Measurements from ENCODE around the gene LMF2.
A peak's percentile ranks its signal among the peaks of the same experiment; 100 is the strongest.

Gene LMF2

GRCh38 chr22:50530877-50531545, 23.5 kb upstream of the LMF2 start:
- Histone ChIP-seq H3K27me3 (ENCODE audit: low read length) (no peaks in the 10 kb centered on the region), H3K9me3 (ENCODE audit: insufficient read depth, low read length) (no peaks in the 10 kb centered on the region), H3K36me3 (ENCODE audit: low read length) (no peaks in the 10 kb centered on the region), H3K4me3 (ENCODE audit: insufficient read depth, low read length, poor library complexity, severe bottlenecking) (peak overlapping the region; percentile 51), H4K20me1 (ENCODE audit: low read depth, low read length) (no peaks in the 10 kb centered on the region), H2AFZ (ENCODE audit: low read depth, low read length, severe bottlenecking) (peak overlapping the region; percentile 7), H3K4me2 (ENCODE audit: low read depth, low read length, poor library complexity, severe bottlenecking) (peak overlapping the region; percentile 61), H3K79me2 (ENCODE audit: insufficient read depth, low read length) (no peaks in the 10 kb centered on the region), H3K27ac (ENCODE audit: low read depth, low read length) (peak overlapping the region; percentile 8), H3F3A (ENCODE audit: insufficient read depth) (peaks cover 21% of the 10 kb centered on the region), H3K9me2 (replicated peaks; ENCODE audit: insufficient read depth, low read length) (no peaks in the 10 kb centered on the region), H3K9ac (ENCODE audit: low read length) (peak overlapping the region; percentile 62)
- TF ChIP-seq CTCF (IDR thresholded peaks at IDR 0.05; ENCODE audit: insufficient read depth, low read length, poor library complexity, severe bottlenecking) (no peak), EZH2phosphoT487 (conservative IDR thresholded peaks at IDR 0.05; ENCODE audit: low read length) (no peak; the same call in 1 of the 2 replicates)

GRCh38 chr22:50530580-50530876, 23.0 kb upstream of the LMF2 start:
- Histone ChIP-seq H3K79me2 (ENCODE audit: insufficient read depth, low read length) (no peaks in the 10 kb centered on the region), H3K9ac (ENCODE audit: low read length) (peak overlapping the region; percentile 62), H3K9me2 (replicated peaks; ENCODE audit: insufficient read depth, low read length) (no peaks in the 10 kb centered on the region), H3K4me2 (ENCODE audit: low read depth, low read length, poor library complexity, severe bottlenecking) (peak overlapping the region; percentile 61), H3K27me3 (ENCODE audit: low read length) (no peaks in the 10 kb centered on the region), H2AFZ (ENCODE audit: low read depth, low read length, severe bottlenecking) (peak overlapping the region; percentile 24), H4K20me1 (ENCODE audit: low read depth, low read length) (no peaks in the 10 kb centered on the region), H3K9me3 (ENCODE audit: insufficient read depth, low read length) (no peaks in the 10 kb centered on the region), H3K36me3 (ENCODE audit: low read length) (no peaks in the 10 kb centered on the region), H3K27ac (ENCODE audit: low read depth, low read length) (peak overlapping the region; percentile 38), H3K4me3 (ENCODE audit: insufficient read depth, low read length, poor library complexity, severe bottlenecking) (peak overlapping the region; percentile 51), H3F3A (ENCODE audit: insufficient read depth) (peaks cover 21% of the 10 kb centered on the region)
- no peak for TF ChIP-seq CTCF (IDR thresholded peaks at IDR 0.05; ENCODE audit: insufficient read depth, low read length, poor library complexity, severe bottlenecking)
- TF ChIP-seq EZH2phosphoT487 (conservative IDR thresholded peaks at IDR 0.05; ENCODE audit: low read length) = no peak

- Histone ChIP-seq H3K79me2 (ENCODE audit: insufficient read depth, low read length) (peaks cover under 1% of the 10 kb centered on the region; the same call in 1 of the 2 replicates), H3K9me2 (replicated peaks; ENCODE audit: insufficient read depth, low read length) (no peaks in the 10 kb centered on the region), H4K20me1 (ENCODE audit: low read depth, low read length) (no peaks in the 10 kb centered on the region), H3K27ac (ENCODE audit: low read depth, low read length) (peak within 1 kb of the TSS; percentile 38), H3K36me3 (ENCODE audit: low read length) (no peaks in the 10 kb centered on the region), H3K27me3 (ENCODE audit: low read length) (no peaks in the 10 kb centered on the region), H3K4me3 (ENCODE audit: insufficient read depth, low read length, poor library complexity, severe bottlenecking) (peak within 1 kb of the TSS; percentile 51), H3K4me2 (ENCODE audit: low read depth, low read length, poor library complexity, severe bottlenecking) (peak within 1 kb of the TSS; percentile 61), H3K9me3 (ENCODE audit: insufficient read depth, low read length) (no peaks in the 10 kb centered on the region), H3K9ac (ENCODE audit: low read length) (peak within 1 kb of the TSS; percentile 62), H2AFZ (ENCODE audit: low read depth, low read length, severe bottlenecking) (peak within 1 kb of the TSS; percentile 24), H3F3A (ENCODE audit: insufficient read depth) (peaks cover 17% of the 10 kb centered on the region)
- TF ChIP-seq CTCF (IDR thresholded peaks at IDR 0.05; ENCODE audit: insufficient read depth, low read length, poor library complexity, severe bottlenecking) (no peak), EZH2phosphoT487 (conservative IDR thresholded peaks at IDR 0.05; ENCODE audit: low read length) (no peak)
Observed at GRCh38 chr22:50529897-50530579, 22.5 kb upstream of the LMF2 start, which contains the start of gene TYMP. TYMP (minus strand) TSS chr22:50530012; CDS start chr22:50529709, 303 bp downstream.
